ENCODE data around the gene CELSR1. TPM values are rescaled to one million over a fixed set of nuclear protein-coding genes. Genes with fewer than 3 reads are reported as not detected.
A peak's percentile ranks its signal among the peaks of the same experiment; 100 is the strongest.

The CELSR1 gene
- total RNA-seq, 2 experiments from 2014 or later: 3.7 to 5.2 TPM

DNA sequence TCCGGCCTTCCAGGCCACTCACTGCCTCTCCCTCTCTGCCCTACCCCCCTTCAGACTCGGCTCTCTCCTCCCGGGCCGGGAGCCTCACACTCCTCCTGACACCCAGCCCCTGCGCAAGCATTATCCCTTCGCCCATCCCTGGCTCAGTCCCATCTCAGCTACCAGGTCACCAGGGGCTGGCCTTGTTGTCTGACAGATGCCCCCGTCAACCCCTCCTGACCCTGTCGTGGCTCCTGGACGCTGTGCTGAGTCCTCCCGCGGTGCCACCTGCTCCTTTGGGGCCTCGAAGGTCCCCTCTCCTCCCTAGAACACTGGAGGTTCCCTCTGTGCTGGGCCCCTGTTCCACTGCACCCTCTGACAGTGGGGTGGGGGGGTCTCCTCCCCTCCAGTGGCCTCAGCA is 169.0 kb downstream of the CELSR1 start:
- Histone ChIP-seq H4K20me1 (ENCODE audit: insufficient read depth, low read length) (no peaks in the 10 kb centered on the region), H3K9me2 (ENCODE audit: insufficient read depth, low read length) (no peaks in the 10 kb centered on the region), H3K4me2 (ENCODE audit: low read length) (no peak overlapping the region), H3K9me3 (ENCODE audit: low read length) (no peaks in the 10 kb centered on the region), H3K27ac (ENCODE audit: low read depth, low read length, poor library complexity, severe bottlenecking) (no peak overlapping the region), H3K4me1 (ENCODE audit: insufficient read depth, low read length, poor library complexity, severe bottlenecking) (peaks cover 13% of the 10 kb centered on the region), H3K36me3 (ENCODE audit: insufficient read depth, low read length) (no peaks in the 10 kb centered on the region), H3K79me2 (ENCODE audit: insufficient read depth, low read depth, low read length) (no peaks in the 10 kb centered on the region), H2AFZ (ENCODE audit: low read length) (no peak overlapping the region), H3K4me3 (ENCODE audit: low read depth, low read length, poor library complexity, severe bottlenecking) (no peak overlapping the region)
- intact Hi-C loops (cut with micrococcal nuclease; ENCODE audit: unreplicated experiment): no loop called here
- ChIA-PET POLR2A (no interaction called here), CTCF (ENCODE audit: unreplicated experiment) (interaction anchor here (1.9 kb wide), 1 partner anchor 173 kb away, joined by 7 read pairs; no protein-coding TSS in a partner anchor)
- no peak for DNase-seq (ENCODE audit: low spot score)
- no TSS peak for BruUV-seq (replicated peaks)
- TF ChIP-seq, protein P1, sequence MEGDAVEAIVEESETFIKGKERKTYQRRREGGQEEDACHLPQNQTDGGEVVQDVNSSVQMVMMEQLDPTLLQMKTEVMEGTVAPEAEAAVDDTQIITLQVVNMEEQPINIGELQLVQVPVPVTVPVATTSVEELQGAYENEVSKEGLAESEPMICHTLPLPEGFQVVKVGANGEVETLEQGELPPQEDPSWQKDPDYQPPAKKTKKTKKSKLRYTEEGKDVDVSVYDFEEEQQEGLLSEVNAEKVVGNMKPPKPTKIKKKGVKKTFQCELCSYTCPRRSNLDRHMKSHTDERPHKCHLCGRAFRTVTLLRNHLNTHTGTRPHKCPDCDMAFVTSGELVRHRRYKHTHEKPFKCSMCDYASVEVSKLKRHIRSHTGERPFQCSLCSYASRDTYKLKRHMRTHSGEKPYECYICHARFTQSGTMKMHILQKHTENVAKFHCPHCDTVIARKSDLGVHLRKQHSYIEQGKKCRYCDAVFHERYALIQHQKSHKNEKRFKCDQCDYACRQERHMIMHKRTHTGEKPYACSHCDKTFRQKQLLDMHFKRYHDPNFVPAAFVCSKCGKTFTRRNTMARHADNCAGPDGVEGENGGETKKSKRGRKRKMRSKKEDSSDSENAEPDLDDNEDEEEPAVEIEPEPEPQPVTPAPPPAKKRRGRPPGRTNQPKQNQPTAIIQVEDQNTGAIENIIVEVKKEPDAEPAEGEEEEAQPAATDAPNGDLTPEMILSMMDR (conservative IDR thresholded peaks at IDR 0.05; ENCODE audit: low read length): no peak
- TF ChIP-seq EZH2phosphoT487 (IDR thresholded peaks at IDR 0.05; ENCODE audit: borderline replicate concordance, low read depth, low read length): no peak

DNA sequence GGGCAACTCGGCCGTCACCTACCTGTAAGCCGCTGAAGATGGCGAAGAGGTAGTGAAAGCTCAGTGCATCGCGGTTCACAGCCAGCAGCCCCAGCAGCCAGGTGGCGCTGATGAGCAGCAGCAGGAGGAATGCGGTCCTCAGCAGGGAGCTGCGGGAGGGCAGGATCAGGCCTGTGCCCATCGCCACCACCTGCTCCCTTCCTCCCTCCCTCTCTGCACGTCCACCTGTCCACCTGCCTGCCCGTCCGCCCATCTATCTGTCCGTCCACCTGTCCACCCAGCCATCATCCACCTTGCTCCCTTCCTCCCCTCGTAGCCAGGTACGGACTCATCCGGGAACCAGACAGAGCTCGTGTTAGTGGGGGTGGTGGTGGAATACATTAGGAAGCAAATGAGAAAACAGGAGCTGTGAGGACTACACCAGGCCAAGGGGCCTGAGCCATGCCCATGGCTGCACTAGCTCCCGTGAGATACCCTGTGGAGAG is 169.7 kb downstream of the CELSR1 start:
- no peaks in the 10 kb centered on the region for H3K79me2 ChIP-seq (ENCODE audit: insufficient read depth, low read depth, low read length)
- H4K20me1 ChIP-seq (ENCODE audit: insufficient read depth, low read length): no peaks in the 10 kb centered on the region
- no TSS peak for BruUV-seq (replicated peaks)
- H3K4me2 ChIP-seq (ENCODE audit: low read length): peak overlapping the region; percentile 53; the same call in 1 of the 2 replicates
- peaks cover 18% of the 10 kb centered on the region for H3K4me1 ChIP-seq (ENCODE audit: insufficient read depth, low read length, poor library complexity, severe bottlenecking)
- intact Hi-C loops (cut with micrococcal nuclease; ENCODE audit: unreplicated experiment): loop anchor here (1.0 kb wide), 1 partner anchor 175 kb away; no protein-coding TSS in a partner anchor
- H3K4me3 ChIP-seq (ENCODE audit: low read depth, low read length, poor library complexity, severe bottlenecking): no peak overlapping the region
- no peaks in the 10 kb centered on the region for H3K9me2 ChIP-seq (ENCODE audit: insufficient read depth, low read length)
- no peak overlapping the region for H2AFZ ChIP-seq (ENCODE audit: low read length)
- H3K9me3 ChIP-seq (ENCODE audit: low read length): no peaks in the 10 kb centered on the region
- TF ChIP-seq, protein P1 (conservative IDR thresholded peaks at IDR 0.05; ENCODE audit: low read length): peak; percentile 88
- no peak for TF ChIP-seq EZH2phosphoT487 (IDR thresholded peaks at IDR 0.05; ENCODE audit: borderline replicate concordance, low read depth, low read length)
- peak; percentile 62 for DNase-seq (ENCODE audit: low spot score)
- ChIA-PET POLR2A (no interaction called here), CTCF (ENCODE audit: unreplicated experiment) (interaction anchor here (0.6 to 1.9 kb wide), 4 partner anchors 167 to 691 kb away, joined by 3 to 7 read pairs (median 4); no protein-coding TSS in a partner anchor)
- H3K27ac ChIP-seq (ENCODE audit: low read depth, low read length, poor library complexity, severe bottlenecking): no peak overlapping the region
- H3K36me3 ChIP-seq (ENCODE audit: insufficient read depth, low read length): no peaks in the 10 kb centered on the region

All from OCI-LY7 (cell line).